ENCODE data around the gene NDUFA6.

Gene NDUFA6

DNA sequence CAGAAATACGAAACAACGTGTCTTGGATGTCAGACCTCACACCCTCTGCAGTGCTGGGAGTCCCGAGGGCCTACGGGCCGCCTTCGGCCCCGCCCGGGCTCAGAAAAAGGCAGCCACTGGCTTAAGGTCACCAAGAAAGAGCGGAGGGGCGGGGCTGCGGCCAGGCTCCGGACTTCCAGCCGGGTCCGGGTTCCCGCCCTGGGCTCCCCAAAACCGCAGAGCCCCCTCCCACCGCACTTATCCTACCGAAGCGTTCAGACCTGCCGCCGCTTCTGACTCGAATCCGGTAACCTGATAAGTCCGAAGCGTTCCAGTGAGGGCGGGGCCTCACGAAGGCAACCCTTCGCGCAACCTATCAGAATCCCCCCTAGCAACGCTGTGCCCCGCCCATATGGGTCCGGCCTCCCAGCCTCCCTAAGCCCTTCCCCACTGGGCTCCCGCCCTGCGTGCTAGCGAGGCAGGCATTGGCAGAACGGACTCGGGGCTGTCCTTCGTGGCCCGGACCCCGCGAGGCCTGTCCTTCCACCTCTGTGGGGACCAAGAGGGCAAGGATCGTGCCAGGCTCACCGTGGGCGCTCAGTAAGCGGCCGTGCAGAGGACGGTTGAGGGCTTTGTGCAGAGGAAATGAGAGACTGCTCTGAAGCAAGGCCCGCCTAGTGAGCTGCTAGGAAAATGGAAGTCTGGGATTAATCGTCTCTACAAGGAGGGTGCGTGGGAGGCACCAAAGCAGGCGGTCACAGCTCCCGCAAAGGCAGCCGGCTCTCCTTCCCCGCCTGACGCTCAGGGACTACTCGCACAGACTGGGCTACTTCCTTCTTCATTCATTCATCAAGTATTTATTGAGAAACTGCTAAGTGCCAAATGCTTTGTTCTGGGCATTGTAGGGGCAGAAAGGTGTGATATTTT lies 19.8 kb downstream of the NDUFA6 start, which contains the start of gene NAGA:
NAGA (minus strand) TSS at position 296 of the 906 bp plus-strand sequence. CDS start 515 bp downstream, outside the sequence.
- H3K4me3 ChIP-seq (ENCODE audit: low read depth, low read length) = peak within 1 kb of the TSS; percentile 63
- TF ChIP-seq CTCF (IDR thresholded peaks at IDR 0.05; ENCODE audit: low read depth, low read length) = no peak

DNA sequence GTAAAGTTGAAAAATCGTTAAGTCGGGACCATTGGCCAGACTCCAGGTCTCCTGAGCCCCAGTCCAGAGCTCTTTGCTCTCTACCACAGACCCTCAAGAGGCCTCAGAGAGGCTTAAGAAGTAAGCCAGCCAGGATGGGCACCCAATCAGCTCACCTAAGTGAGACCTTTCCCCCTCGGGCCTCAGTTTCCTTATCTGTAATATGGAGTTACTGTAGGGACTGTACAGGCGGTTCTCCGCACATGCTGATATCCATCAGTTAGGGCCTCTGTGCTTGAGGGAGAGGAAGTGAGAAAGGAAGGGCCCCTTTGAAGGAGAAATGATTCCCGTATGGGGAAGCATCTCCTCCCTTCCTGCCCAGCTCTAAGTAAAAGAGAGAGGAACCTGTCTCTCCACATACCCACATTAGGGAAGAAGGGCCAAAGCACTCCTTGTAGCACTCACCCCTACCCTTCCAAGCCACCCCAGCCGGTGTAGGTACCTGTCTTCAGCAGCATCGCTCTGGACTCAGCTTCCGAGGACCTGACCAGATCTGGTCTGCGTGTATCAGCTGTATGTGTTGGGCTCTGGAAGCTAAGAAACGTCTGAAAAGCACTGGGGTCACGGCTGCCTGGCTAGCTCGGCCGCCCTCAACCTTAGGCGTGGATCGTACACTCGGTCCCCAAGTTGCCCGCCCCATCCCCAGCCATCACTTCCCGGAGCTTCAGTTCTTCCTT lies 20.6 kb downstream of the NDUFA6 start:
- TF ChIP-seq CTCF (IDR thresholded peaks at IDR 0.05; ENCODE audit: low read depth, low read length) = no peak
- peak overlapping the region; percentile 63 for H3K4me3 ChIP-seq (ENCODE audit: low read depth, low read length)

- no peak for TF ChIP-seq CTCF (IDR thresholded peaks at IDR 0.05; ENCODE audit: low read depth, low read length)
- H3K4me3 ChIP-seq (ENCODE audit: low read depth, low read length) = no peak overlapping the region
These were observed 22.3 kb downstream of the NDUFA6 start for GRCh38 chr22:42068291-42068690.

- TF ChIP-seq CTCF (IDR thresholded peaks at IDR 0.05; ENCODE audit: low read depth, low read length) = no peak
- no peak overlapping the region for H3K4me3 ChIP-seq (ENCODE audit: low read depth, low read length)
These were observed 22.8 kb downstream of the NDUFA6 start for GRCh38 chr22:42067671-42068251.

DNA sequence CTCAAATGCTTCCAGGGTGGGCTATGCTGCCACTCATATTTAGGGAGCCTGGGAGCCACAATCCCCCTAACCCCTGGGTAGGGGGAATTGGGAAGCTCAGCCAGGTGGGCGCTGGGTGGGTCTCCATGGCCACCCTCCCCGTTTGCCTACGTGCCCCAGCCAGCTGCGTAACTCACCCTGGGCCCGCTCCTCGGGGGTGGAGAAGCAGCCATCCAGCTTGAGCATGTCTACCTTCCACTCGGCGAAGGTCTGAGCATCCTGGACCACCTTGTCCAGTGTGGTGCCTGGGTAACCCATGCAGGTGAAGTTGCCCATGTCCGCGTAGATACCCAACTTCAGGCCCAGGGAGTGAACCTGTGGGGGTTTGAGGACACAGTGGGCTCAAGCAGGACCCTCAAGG lies 23.6 kb downstream of the NDUFA6 start:
- no peak overlapping the region for H3K4me3 ChIP-seq (ENCODE audit: low read depth, low read length)
- TF ChIP-seq CTCF (IDR thresholded peaks at IDR 0.05; ENCODE audit: low read depth, low read length) = no peak

DNA sequence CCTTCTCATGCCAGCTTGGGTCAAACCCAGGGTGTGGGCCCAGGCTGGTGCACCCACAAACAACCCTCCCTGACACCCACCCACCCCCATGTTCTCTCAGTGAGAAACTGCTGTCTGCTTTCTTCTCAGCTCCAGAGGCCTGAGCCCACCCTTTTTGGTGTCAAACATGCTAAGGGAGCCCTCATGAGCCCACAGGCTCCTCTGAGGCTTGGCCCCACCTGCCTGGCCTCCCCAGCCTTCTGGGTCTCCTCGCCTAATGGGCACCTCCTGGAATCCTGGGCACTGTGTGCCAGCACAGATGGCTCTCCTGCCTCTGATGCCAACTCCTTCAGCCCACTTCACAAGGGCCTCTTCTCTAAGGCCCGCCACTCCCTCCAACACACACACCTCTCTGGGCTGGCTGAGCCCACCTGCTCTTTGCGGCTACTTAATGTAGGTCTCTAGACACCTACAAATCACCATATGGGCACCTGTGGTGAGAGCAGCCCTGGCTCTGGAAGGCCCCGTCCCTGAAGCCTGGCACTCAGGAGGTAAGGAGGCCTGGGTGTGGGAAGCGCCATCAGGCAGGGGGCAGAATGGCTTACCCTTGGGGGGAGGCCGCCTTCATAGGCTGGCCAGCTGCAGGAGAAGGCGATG lies 24.3 kb downstream of the NDUFA6 start:
- TF ChIP-seq CTCF (IDR thresholded peaks at IDR 0.05; ENCODE audit: low read depth, low read length) = no peak
- H3K4me3 ChIP-seq (ENCODE audit: low read depth, low read length) = no peak overlapping the region
